HG03442 (cell line): ENCODE measurements around the gene TCTN1.

Experiments used
- ATAC-seq: cut with Tn5 transposase; IDR thresholded peaks from one replicate; pipeline ENCODE4 v1.9.1; 2021; ENCODE audit warnings: mild to moderate bottlenecking, moderate library complexity; ENCODE audit not compliant: unreplicated experiment

The TCTN1 gene

DNA sequence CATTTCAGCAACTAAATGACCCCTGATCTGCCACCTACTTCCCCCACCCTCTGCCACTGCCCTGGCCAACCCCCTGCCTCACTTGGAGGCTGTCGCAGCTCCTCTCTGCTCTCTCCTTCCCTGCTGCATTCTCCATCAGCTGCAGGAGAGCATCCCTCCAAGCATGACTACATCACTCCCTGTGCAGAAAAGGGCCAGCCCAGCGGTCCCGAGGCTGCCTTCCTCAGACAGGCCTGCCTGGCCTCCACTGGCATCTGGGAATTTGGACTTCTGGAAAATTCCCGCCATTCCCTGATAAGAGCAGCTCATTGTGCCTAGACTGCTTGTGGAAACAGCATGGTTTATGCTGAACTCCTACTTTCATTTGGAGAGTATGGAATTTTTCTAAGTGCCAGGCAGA, 62.2 kb downstream of the TCTN1 start:
- no peak for ATAC-seq

- ATAC-seq, result peak; percentile 78
Observed at GRCh38 chr12:110677206-110677911, 63.4 kb downstream of the TCTN1 start.

DNA sequence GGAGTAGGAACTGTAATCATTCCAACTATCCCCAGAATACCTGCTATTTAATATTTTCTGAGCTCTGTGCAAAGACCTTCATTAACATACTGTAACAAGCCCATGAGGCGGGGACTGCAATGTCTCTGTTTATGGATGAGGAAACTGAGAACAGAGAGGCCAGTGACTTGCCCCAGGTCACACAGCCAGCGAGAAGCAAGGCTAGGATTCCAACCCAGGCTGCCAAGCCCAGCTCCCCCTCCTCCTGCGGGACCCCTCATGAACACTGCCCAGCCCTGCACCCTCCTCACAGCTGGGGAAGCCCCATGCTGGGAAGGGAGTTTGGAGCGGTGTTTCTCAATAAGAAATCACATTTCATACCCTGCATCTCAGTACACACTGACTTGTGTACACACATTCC, 64.1 kb downstream of the TCTN1 start:
- ATAC-seq, result no peak

DNA sequence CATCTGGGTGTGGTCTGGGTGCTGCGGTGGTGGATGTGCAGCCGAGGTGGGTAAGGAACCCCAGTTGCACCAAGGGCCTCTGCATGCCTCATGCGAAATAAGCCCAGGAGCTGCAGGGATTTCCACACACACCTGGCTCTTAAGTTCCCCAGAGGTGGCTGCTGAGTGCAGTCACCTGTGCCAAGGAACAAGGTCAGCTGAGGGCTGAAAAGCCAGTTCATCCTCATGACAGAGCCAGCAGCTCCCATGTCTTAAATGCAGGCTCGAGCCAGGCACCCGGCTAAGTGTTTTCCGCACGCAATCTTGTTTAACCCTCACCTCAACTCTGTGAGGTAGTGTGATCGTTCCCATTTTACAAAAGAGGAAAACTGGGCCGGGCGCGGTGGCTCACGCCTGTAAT, 65.3 kb downstream of the TCTN1 start:
- no peak for ATAC-seq

DNA sequence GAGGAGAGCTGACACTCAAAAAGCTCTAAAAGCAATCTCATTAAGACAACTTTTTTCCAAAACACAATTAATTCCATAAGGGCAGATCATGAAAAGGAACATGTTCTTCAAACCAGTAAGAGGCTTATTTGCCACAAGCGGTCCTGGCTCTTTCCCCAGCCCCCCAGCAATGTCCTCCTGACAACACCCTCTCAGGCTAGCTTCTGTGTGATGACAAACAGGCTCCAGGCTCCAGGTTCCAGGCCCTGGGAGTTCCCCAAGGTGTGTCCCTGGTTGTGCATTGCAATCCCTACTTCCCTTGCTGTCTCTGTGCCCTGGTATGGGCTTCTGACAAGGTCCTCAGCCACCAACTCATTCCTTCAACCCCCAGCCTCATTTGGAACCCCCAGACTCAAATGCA, 66.1 kb downstream of the TCTN1 start:
- no peak for ATAC-seq

DNA sequence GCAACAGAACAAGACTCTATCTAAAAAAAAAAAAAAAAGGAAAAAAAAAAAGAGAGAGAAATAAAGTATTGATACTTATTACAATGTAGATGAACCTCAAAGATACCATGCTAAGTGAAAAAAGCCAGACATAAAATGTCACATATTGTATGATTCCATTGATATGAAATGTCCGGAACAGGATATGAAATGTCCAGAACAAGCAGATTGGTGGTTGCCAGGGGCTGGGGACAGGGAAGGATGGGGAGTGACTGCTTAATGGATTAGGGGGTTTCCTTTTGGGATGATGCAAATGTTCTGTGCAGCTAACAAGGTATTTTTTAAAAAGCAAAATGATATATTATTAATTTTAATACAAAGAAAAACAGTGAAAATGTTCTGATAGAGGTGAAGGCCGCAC, 70.0 kb downstream of the TCTN1 start:
- ATAC-seq, result no peak

DNA sequence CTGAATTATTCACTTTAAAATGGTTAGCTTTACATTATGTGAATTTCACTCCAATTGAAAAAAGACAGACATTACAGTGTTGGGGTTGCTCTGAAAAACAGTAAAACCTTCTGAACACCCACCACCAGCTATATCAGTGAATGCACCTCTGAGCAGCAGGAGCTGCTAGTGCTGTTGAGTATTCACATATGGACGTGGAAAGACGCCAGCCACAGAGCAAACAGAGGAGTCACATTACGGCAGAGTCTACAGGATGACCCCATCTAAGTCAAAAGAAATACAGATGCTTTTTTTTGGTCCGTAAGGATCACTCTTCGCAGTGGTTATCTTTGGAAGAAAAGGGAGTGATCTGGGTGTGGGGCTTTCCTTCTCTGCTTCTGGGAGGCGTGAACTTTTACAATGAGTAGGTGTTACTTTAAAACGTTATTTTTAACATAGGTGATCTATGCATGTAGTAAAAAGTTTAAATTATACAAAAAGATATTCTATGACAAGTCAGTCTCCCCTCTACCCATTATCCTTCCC, 70.4 kb downstream of the TCTN1 start:
- ATAC-seq, result no peak

GRCh38 chr12:110686294-110686903, 72.5 kb downstream of the TCTN1 start:
- ATAC-seq, result no peak

DNA sequence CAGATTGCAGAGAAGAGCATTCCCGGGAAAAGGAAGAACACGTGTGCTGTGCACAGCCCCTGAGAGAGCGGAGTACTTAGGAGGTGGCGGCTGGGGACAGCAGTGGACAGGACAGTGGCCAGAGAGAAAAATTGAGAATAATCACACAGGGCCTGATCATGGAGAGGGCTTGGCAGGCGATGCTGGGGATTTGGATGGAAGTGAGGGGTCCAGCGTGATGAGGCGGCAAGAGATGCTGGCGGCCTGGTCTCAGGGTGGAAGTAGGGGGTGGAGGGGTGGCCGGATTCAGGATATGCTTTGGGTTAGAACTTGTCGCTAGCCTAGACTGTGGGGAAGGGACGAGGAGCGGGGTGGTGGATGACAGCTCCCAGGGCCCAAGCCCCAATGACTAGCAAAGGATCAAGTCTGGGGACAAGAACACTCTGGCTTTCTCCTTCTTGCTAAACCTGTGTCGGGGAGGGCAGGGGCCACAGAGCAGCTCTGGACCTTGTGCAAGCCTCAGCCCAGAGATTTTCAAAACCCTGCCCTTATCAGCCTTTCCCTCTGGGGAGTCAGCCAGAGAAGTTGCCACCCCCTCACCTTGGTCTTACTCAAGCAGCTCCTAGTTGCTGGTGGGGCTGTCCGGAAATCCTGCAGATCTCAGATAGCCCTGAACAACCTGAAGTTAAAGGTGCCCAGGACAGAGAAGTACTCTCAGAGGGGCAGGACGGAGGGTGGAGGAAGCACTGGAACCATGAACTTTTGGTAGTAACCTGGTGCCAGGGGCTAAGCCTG, 73.7 kb downstream of the TCTN1 start:
- ATAC-seq, result no peak

GRCh38 chr12:110688446-110689280, 74.7 kb downstream of the TCTN1 start, which contains the start of gene HVCN1:
Gene HVCN1 (minus strand): TSS chr12:110689115. CDS start chr12:110683245, 5,870 bp downstream.
- peak; percentile 25 for ATAC-seq

- ATAC-seq, result peak; percentile 36
Observed at GRCh38 chr12:110689281-110690126, 75.6 kb downstream of the TCTN1 start.

DNA sequence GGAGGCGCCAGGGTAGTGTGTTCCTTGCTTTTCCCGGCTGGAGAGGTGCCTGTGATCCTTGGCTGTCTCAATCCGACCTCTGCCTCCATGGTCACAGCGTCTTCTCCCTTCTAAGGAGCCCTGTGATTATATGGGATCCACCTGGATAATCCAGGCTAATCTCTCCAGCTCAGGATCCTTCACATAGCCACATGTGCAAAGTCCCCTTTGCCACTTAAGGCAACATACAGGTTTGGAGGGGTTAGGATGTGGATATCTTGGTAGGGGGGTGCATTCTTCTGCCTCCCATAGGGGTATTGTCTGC, 76.2 kb downstream of the TCTN1 start:
- no peak for ATAC-seq

GRCh38 chr12:110693731-110694130, 79.8 kb downstream of the TCTN1 start:
- ATAC-seq, result no peak

DNA sequence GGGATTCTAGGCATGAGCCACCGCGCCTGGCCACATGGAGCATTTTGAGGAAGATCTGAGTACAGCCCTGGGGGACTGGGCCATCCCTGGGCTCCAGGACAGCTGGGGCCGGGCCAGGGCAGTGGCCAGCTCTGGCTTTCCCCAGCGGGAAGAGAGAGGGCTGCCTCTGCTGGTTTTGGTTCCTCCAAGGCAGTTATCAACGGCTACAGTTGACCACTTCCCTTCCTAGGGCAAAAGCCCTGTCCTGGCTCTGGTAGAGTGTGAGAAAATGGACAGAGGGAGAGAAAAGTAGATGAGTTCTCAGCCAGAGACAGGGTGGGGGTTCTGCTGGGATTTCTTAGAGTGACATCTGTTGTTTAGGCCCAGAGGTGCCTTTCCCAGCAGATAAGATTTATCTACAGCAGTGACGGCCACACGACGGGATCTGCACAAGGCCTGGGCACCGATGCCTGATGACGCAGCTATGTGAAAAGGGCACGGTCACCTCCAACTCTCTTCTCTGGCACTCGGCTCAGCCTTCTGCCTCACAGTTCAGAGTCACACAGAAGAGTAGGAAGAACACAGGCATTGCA, 80.5 kb downstream of the TCTN1 start:
- no peak for ATAC-seq

DNA sequence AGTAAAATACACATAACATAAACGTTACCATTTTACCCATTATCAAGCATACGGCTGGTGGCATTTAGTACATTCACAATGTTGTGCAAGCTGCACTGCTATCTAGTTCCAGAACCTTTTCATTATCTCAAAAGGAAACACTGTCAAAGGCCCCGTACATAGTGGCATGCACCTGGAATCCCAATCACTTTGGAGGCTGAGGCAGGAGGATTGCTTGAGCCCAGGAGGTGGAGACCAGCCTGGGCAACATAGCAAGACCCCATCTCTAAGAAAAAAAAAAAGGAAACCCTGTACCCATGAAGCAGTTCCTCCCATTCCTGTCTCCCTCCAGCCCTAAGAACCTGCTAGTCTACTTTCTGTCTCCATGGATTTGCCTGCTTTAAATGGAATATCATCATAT, 82.4 kb downstream of the TCTN1 start:
- ATAC-seq, result no peak

DNA sequence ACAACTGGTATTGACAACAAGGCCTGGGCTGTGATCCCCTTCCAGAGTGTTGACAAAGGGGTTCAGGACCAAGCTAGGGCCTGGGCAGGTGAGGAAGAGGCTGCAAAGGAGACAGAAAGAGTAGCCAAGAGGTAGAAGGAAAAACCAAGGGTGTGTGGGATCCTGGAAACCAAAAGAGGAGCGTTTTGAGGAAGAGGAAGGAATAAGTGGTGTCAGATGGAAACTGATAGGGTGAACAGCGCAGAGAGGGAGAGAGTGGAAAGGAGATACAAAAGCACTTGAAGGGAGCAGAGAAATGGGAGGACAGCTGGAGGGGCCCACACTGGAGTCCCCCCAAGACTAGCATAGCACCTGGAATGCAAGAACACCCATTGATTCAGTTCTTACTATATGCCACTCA, 83.3 kb downstream of the TCTN1 start:
- no peak for ATAC-seq

GRCh38 chr12:110698171-110698902, 84.4 kb downstream of the TCTN1 start:
- peak; percentile 69 for ATAC-seq
